Activated T-cell treated with anti-CD3 and anti-CD28 coated beads, Interleukin-2, amount 50 U/mL, for 72 hours (primary cell): ENCODE results near the gene ADCY1. TPM values are rescaled to one million over a fixed set of nuclear protein-coding genes. Genes with fewer than 3 reads are reported as not detected.
"Not testable (repeated sequence)": the region's sequence is repeated elsewhere in the genome, so short reads cannot be mapped to it uniquely, and the experiment has no call there.

Experiments used
- ATAC-seq, 2 donors: fragments of 150-1000 bp; cut with Tn5 transposase; replicated peaks in 1 of 2; 2 replicates each; pipeline ENCODE4 v1.10.0; 2021; ENCODE audit warnings: moderate library complexity in 2 of 2, mild to moderate bottlenecking in 1 of 2
- DNase-seq, 2 donors: peaks; one replicate each; pipeline ENCODE4 v3.0.0; 2021 to 2022; ENCODE audit warnings: mixed read lengths in 1 of 2
- H3K27ac Mint-ChIP-seq: one replicate; pipeline ENCODE4 v1.8.0; 2022; ENCODE audit warnings: mild to moderate bottlenecking, moderate library complexity, mixed read lengths
- H3K27me3 Mint-ChIP-seq: one replicate; pipeline ENCODE4 v1.8.0; 2022; ENCODE audit warnings: low read depth, mixed read lengths
- H3K36me3 Mint-ChIP-seq, 2 donors: one replicate each; pipeline ENCODE4 v1.8.0; 2022; ENCODE audit warnings: mixed read lengths in 2 of 2, mild to moderate bottlenecking in 1 of 2; ENCODE audit not compliant: insufficient read depth in 2 of 2
- H3K4me1 Mint-ChIP-seq: one replicate; pipeline ENCODE4 v1.8.0; 2022; ENCODE audit warnings: low read depth, mixed read lengths
- H3K4me3 Mint-ChIP-seq, 2 donors: one replicate each; pipeline ENCODE4 v1.8.0; 2022; ENCODE audit warnings: mild to moderate bottlenecking in 2 of 2, mixed read lengths in 2 of 2, moderate library complexity in 2 of 2
- H3K9me3 Mint-ChIP-seq, 2 donors: one replicate each; pipeline ENCODE4 v1.8.0; 2022; ENCODE audit warnings: mixed read lengths in 2 of 2
- total RNA-seq, 2 donors: library from RNA; stranded (reverse); gene quantifications; one replicate each; pipeline ENCODE4 v1.2.3, GENCODE V29; 2022

ADCY1 gene
- total RNA-seq, 2 donors from 2014 or later, result 52.3 to 58.9 TPM

GRCh38 chr7:45769626-45770025 is 195.5 kb downstream of the ADCY1 start:
- not testable (repeated sequence) for H3K36me3 Mint-ChIP-seq, H3K9me3 Mint-ChIP-seq, DNase-seq, H3K4me1 Mint-ChIP-seq, ATAC-seq, H3K27me3 Mint-ChIP-seq
- Mint-ChIP-seq H3K27ac (peak overlapping the region; percentile 90), H3K4me3 (peak overlapping the region; percentile 93 to 95)
